Measurements from ENCODE around the gene TADA1. TPM values are rescaled to one million over a fixed set of nuclear protein-coding genes. Genes with fewer than 3 reads are reported as not detected.
A peak's percentile ranks its signal among the peaks of the same experiment; 100 is the strongest.
"Not testable (repeated sequence)": the region's sequence is repeated elsewhere in the genome, so short reads cannot be mapped to it uniquely, and the experiment has no call there.

Gene TADA1
- total and polyA plus RNA-seq, 5 experiments from 2014 or later = 12.8 to 18.1 (median 15.1) TPM

DNA sequence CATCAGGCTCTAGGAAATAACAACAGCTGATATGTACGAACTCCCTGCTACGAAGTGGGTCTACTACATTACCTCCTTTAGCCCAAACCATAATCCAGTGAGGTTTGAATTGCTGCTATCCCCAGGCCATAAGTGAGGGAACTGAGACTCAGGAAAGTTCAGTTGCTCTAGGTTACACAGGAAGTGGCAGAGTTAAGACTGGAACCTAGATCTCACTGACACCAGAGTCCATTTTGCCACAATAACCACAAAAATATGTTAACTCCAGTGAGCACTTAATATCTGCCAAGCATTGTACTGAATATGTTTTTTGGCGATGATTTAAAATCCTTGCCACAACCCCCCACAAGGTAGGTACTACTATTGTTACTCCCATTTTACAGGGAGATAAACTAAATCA is 8.9 kb upstream of the TADA1 start:
- POLR2A ChIA-PET = interaction anchor here (0.8 kb wide), 1 partner anchor 29 kb away, joined by 4 read pairs; no protein-coding TSS in a partner anchor
- Mint-ChIP-seq H3K4me1 (peaks cover 5 to 22% (median 20%) of the 10 kb centered on the region in 4 donors), H3K27me3 (peaks cover 10 to 30% (median 17%) of the 10 kb centered on the region in 5 donors), H3K9me3 (no peaks in the 10 kb centered on the region), H3K36me3 (peaks cover 0 to 1% (median 0%) of the 10 kb centered on the region in 3 donors), H3K27ac (no peak overlapping the region), H3K4me3 (no peak overlapping the region)
- no peak for DNase-seq
- ATAC-seq = peak in 1 of 2 donors; percentile 20

DNA sequence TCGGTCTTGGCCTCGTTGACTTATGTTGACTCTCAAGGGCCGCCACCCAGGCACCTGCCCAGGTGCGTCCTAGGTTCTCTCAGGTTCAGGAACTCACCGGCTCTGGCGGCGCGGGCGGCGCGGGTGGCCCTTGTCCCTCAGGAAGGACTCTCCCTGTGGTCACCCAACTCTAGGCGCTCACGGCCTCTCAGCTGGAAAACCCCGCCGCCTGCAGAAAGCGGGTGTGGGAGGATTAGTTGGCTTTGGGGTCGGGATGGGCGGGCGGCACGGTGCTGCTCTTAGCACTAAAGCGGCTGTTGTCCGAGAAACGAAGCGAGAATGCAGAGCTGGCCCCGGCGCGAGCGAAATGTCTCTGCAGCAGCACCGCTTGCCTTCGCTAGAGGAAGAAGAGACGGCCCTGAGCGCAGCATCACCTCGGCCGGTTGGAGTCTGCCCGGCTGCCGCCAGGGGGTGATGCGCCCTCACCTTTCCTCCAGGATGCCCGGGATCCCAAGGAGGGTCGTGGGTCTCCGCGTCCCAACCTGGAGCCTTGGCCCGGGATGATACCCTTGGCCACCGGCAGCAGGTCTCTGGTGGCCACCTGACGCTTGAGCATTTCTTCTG is 8.1 kb upstream of the TADA1 start:
- Mint-ChIP-seq H3K27me3 (peaks cover 10 to 30% (median 17%) of the 10 kb centered on the region in 5 donors), H3K4me3 (peak overlapping the region in 5 of 10 donors; percentile 26 to 58 (median 44)), H3K27ac (no peak overlapping the region), H3K36me3 (peaks cover 0 to 1% (median 0%) of the 10 kb centered on the region in 3 donors), H3K4me1 (peaks cover 5 to 22% (median 20%) of the 10 kb centered on the region in 4 donors), H3K9me3 (no peaks in the 10 kb centered on the region)
- DNase-seq (peak in 7 of 10 donors; percentile 7 to 65 (median 21)), ATAC-seq (peak; percentile 75 to 86)
- POLR2A ChIA-PET = interaction anchor here (0.8 kb wide), 1 partner anchor 28 kb away, joined by 4 read pairs; no protein-coding TSS in a partner anchor

DNA sequence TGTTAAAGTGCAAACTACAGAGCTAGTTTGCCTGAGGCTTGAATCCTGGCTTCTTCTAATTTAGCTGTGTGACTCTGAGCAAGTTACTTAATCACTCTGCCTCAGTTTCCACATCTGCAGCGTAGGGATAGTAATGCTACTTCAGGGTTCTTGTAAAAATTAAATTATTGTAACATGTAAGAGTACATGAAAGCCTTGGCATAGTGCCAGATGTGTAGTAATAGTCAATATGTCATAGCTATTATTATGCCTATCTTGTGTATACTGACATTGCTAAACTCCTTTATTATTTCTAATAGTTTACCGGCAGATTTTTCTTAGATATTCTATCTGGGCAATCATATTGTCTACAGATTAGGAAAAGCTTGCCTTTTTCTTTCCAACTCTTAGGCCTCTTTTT is 6.8 kb upstream of the TADA1 start:
- ATAC-seq (no peak), DNase-seq (no peak)
- H3K27ac Mint-ChIP-seq = no peak overlapping the region
- H3K4me3 Mint-ChIP-seq = no peak overlapping the region
- peaks cover 5 to 22% (median 20%) of the 10 kb centered on the region in 4 donors for H3K4me1 Mint-ChIP-seq
- no peaks in the 10 kb centered on the region for H3K9me3 Mint-ChIP-seq
- peaks cover 10 to 30% (median 17%) of the 10 kb centered on the region in 5 donors for H3K27me3 Mint-ChIP-seq
- POLR2A ChIA-PET = no interaction called here
- peaks cover 0 to 1% (median 0%) of the 10 kb centered on the region in 3 donors for H3K36me3 Mint-ChIP-seq

DNA sequence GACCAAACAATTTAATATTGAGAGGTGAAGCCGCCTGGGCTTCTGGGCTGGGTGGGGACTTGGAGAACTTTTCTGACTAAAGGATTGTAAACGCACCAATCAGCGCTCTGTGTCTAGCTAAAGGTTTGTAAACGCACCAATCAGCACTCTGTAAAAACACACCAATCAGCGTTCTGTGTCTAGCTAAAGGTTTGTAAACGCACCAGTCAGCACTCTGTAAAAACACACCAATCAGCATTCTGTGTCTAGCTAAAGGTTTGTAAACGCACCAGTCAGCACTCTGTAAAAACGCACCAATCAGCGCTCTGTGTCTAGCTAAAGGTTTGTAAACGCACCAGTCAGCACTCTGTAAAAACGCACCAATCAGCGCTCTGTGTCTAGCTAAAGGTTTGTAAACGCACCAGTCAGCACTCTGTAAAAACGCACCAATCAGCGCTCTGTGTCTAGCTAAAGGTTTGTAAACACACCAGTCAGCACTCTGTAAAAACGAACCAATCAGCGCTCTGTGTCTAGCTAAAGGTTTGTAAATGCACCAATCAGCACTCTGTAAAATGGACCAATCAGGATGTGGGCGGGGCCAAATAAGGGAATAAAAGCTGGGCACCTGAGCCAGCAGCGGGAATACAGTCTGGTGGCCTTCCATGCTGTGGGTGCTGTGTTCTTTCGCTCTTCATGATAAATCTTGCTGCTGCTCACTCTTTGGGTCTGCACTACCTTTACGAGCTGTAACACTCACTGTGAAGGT is 2.3 kb upstream of the TADA1 start:
- H3K27me3 Mint-ChIP-seq, H3K27ac Mint-ChIP-seq, H3K9me3 Mint-ChIP-seq, H3K4me3 Mint-ChIP-seq, H3K36me3 Mint-ChIP-seq, DNase-seq, ATAC-seq: not testable (repeated sequence)
- peaks cover 8 to 38% (median 35%) of the 10 kb centered on the region in 4 donors for H3K4me1 Mint-ChIP-seq
- POLR2A ChIA-PET = interaction anchor here (3.8 kb wide), 1 partner anchor 38 kb away, joined by 35 read pairs; the partner anchor contains the start of gene POGK

DNA sequence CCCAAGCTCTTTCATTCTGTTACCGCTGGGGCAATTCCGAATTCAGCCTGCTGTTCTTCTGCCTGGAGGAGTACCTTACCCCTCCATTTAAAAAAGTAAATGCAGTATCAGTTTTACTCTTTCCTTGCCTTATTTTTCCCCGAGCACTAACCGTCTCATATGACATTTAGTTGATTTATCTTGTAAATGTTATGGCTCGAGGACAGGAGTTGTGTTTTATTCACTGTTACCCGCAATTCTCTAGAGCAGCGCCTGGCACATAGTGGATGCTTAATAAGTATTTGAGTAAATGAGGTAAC is 425 bp upstream of the TADA1 start:
- POLR2A ChIA-PET = interaction anchor here (0.7 to 3.8 kb wide), 6 partner anchors 14 to 344 kb away, joined by 3 to 35 read pairs (median 4); partner anchors contain the start of genes GPA33, POGK and POU2F1
- H3K4me1 Mint-ChIP-seq = peaks cover 14 to 53% (median 49%) of the 10 kb centered on the region in 4 donors
- no peaks in the 10 kb centered on the region for H3K27me3 Mint-ChIP-seq
- peak; percentile 1 for ATAC-seq
- peak overlapping the region; percentile 93 to 99 (median 98) for H3K27ac Mint-ChIP-seq
- no peaks in the 10 kb centered on the region for H3K9me3 Mint-ChIP-seq
- DNase-seq = no peak
- H3K4me3 Mint-ChIP-seq = peak overlapping the region; percentile 83 to 99 (median 98)
- peaks cover 0 to 5% (median 0%) of the 10 kb centered on the region in 3 donors for H3K36me3 Mint-ChIP-seq

DNA sequence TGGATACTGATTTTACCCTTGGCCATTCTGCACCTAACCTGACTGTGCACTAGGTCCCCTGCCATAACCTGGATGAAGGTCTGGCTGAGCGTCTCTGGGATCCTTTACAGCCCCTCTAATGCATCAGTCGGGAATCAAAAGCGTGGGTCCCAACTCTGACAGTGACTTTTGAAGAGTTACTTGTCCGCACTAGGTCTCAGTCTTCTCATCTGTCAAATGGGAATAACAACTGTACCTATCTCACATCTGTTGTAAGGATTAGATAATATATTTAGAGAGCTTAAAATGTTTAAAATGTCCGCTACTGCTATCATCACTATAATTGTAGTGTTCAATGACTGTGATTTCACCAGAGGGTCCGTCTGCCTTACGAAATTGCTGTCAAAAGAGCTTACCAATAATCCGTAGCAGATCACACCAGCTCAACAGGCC is 746 bp downstream of the TADA1 start:
- no peaks in the 10 kb centered on the region for H3K9me3 Mint-ChIP-seq
- H3K27me3 Mint-ChIP-seq = no peaks in the 10 kb centered on the region
- H3K4me1 Mint-ChIP-seq = peaks cover 20 to 62% (median 59%) of the 10 kb centered on the region in 4 donors
- H3K36me3 Mint-ChIP-seq = peaks cover 0 to 8% (median 0%) of the 10 kb centered on the region in 3 donors
- POLR2A ChIA-PET = interaction anchor here (1.6 to 3.8 kb wide), 2 partner anchors 35 to 345 kb away, joined by 6 to 35 read pairs; partner anchors contain the start of genes POGK and POU2F1
- ATAC-seq (no peak), DNase-seq (no peak)
- peak overlapping the region; percentile 83 to 99 (median 94) for H3K4me3 Mint-ChIP-seq
- peak overlapping the region; percentile 65 to 95 (median 87) for H3K27ac Mint-ChIP-seq

DNA sequence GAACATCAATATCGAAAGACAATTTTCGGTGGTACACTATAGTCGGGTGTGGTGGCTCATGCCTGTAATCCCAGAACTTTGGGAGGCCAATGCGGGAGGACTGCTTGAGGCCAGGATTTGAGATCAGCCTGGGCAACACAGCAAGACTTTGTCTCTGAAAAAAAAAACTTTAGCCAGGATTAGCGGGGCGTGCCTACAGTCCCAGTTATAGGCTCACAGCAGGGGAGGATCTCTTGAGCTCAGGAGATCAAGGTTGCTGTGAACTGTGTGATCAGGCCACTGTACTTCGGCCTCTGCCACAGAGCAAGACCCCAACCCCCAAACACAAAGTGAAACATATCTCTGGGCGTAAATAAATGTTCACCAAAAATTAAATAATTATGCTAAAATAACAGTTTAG is 1.6 kb downstream of the TADA1 start:
- ATAC-seq (no peak), DNase-seq (no peak)
- Mint-ChIP-seq H3K27ac (peak overlapping the region in 1 of 10 donors; percentile 93), H3K27me3 (no peaks in the 10 kb centered on the region), H3K9me3 (no peaks in the 10 kb centered on the region), H3K36me3 (peaks cover 0 to 12% (median 0%) of the 10 kb centered on the region in 3 donors), H3K4me1 (peaks cover 24 to 70% (median 66%) of the 10 kb centered on the region in 4 donors), H3K4me3 (peak overlapping the region in 8 of 10 donors; percentile 19 to 89 (median 52))
- POLR2A ChIA-PET = no interaction called here

DNA sequence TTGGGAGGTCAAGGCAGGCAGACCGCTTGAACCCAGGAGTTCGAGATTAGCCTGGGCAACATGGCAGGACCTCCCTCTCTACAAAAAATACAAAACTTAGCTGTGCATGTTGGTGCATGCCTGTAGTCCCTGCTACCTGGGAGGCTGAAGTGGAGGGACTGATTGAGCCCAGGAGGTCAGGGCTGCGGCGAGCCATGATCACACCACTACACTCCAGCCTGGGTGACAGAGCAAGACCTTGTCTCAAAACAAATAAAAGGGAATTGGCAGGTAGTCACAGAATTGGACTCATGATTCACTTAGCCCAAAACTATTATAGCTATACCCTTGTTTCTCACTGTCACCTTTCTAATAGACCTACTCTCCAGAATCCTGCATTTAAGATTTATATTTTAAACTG is 5.5 kb downstream of the TADA1 start:
- H3K27ac Mint-ChIP-seq = peak overlapping the region in 1 of 10 donors; percentile 59
- no peak for ATAC-seq
- H3K4me1 Mint-ChIP-seq = peaks cover 22 to 66% (median 55%) of the 10 kb centered on the region in 4 donors
- no peaks in the 10 kb centered on the region for H3K9me3 Mint-ChIP-seq
- no peak overlapping the region for H3K4me3 Mint-ChIP-seq
- POLR2A ChIA-PET = no interaction called here
- no peak for DNase-seq
- H3K27me3 Mint-ChIP-seq = no peaks in the 10 kb centered on the region
- peaks cover 0 to 44% (median 0%) of the 10 kb centered on the region in 3 donors for H3K36me3 Mint-ChIP-seq

DNA sequence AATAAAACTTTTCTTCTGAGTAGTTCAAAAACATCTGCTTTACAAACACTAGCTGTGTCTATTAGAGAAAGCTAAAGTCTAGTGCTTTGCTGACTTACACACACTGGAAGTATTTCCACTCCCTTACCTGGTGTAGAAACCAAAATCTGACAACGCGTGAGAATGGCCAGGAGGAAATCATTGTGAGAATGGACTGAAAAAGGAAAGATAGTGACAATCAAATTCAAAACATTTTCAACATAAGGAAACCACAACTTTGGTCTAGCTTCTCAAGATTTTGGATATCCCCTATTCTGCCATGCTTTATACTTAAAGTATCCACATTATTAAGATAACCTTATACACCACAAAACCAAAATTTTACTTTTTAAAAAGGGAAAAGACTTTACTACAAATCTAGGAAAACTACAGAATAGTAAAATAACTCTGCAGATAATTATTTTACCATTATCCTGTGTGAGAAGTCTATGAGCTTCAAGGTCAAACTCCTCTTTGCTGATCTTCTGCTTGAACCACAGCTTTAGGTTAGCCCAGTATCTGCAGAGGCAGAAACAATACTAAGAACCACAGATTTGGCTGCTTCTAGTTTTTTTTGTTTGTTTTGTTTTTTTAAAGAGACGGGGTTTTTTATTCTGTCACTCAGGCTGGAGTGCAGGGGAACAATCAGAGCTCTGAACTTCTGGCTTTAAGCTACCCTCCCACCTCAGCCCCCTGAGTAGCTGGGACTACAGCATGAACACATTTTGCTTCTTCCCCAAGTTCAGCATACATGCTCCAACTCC is 6.6 kb downstream of the TADA1 start:
- H3K27ac Mint-ChIP-seq = peak overlapping the region in 4 of 10 donors; percentile 6 to 54 (median 23)
- H3K9me3 Mint-ChIP-seq = no peaks in the 10 kb centered on the region
- no peak overlapping the region for H3K4me3 Mint-ChIP-seq
- no peak for DNase-seq
- H3K36me3 Mint-ChIP-seq = peaks cover 0 to 54% (median 0%) of the 10 kb centered on the region in 3 donors
- ATAC-seq = peak in 1 of 2 donors; percentile 14
- peaks cover 17 to 59% (median 45%) of the 10 kb centered on the region in 4 donors for H3K4me1 Mint-ChIP-seq
- POLR2A ChIA-PET = no interaction called here
- H3K27me3 Mint-ChIP-seq = no peaks in the 10 kb centered on the region

DNA sequence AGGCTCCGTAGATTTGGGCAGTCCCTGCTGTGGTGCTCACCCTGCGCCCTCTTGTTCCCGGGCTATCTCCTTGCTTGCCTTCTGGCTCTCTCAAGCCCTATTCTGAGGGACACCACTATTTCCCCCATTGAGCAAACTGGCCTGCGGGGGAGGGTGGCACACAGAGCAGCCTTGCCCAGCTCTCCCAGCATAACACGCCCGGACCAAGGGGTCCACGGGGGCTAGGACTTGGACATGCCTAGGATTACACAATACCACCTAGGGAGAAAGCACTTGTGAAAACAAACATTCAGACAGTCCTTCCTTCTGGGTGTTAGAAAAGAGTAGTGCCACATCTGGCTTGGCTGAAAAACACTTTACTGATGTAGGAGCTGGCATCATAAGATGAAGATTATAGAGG is 7.4 kb downstream of the TADA1 start:
- peak overlapping the region in 2 of 10 donors; percentile 43 to 79 for H3K27ac Mint-ChIP-seq
- DNase-seq (no peak), ATAC-seq (no peak)
- no peak overlapping the region for H3K4me3 Mint-ChIP-seq
- POLR2A ChIA-PET = no interaction called here
- peaks cover 20 to 59% (median 40%) of the 10 kb centered on the region in 4 donors for H3K4me1 Mint-ChIP-seq
- H3K36me3 Mint-ChIP-seq = peaks cover 0 to 62% (median 1%) of the 10 kb centered on the region in 3 donors
- no peaks in the 10 kb centered on the region for H3K27me3 Mint-ChIP-seq
- H3K9me3 Mint-ChIP-seq = no peaks in the 10 kb centered on the region

DNA sequence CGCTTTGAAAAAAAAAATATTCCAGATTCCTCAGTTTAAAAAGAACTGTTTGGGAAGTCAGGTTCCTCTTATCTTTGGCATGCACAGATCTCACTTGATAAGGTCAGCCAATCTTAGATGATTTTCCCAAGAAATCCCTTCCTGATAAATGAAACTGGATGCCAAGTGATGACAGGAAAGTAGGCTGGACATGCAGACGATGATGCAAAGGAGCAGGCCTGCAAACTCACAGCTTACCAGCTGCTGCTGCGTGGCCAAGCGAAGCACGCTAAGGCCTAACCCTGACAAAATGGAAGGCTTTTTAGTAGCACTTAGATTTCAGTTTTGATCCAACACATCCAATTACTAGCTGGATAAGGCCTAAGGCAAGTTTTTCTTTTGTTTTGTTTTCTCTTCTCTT is 10.1 kb downstream of the TADA1 start:
- DNase-seq (no peak), ATAC-seq (no peak)
- POLR2A ChIA-PET = no interaction called here
- Mint-ChIP-seq H3K27ac (peak overlapping the region in 1 of 10 donors; percentile 19), H3K36me3 (peaks cover 0 to 85% (median 8%) of the 10 kb centered on the region in 3 donors), H3K4me1 (peaks cover 12 to 35% (median 18%) of the 10 kb centered on the region in 4 donors), H3K27me3 (no peaks in the 10 kb centered on the region), H3K4me3 (no peak overlapping the region), H3K9me3 (no peaks in the 10 kb centered on the region)

DNA sequence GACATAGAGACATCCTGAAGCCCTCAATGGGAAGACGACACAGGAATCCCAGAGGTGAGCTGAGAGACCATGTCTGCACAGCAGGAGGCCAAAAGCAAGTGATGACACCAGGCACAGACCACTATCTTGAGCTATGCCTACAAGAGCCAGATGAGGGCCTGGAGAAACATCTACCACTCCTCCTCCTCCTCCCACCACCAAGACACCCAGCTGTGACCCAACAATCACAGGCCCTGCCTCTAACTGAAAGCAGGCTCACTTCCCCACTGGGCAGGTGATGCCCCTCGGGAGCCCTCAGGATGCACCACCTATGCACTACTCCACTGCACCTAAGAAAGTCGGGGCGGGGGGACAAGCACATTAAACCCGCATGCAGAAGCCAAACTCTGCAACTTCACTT is 16.5 kb downstream of the TADA1 start:
- Mint-ChIP-seq H3K27ac (peak overlapping the region in 9 of 10 donors; percentile 3 to 70 (median 51)), H3K36me3 (peaks cover 11 to 97% (median 11%) of the 10 kb centered on the region in 3 donors), H3K9me3 (no peaks in the 10 kb centered on the region), H3K4me3 (no peak overlapping the region), H3K4me1 (peaks cover 1 to 19% (median 5%) of the 10 kb centered on the region in 4 donors), H3K27me3 (no peaks in the 10 kb centered on the region)
- ATAC-seq (no peak), DNase-seq (no peak)
- POLR2A ChIA-PET = no interaction called here

Measured in naive thymus-derived CD8-positive, alpha-beta T cell (primary cell).